Left ventricle myocardium inferior (tissue), 1 donor: ENCODE data around the gene ABTB1. TPM values are rescaled to one million over a fixed set of nuclear protein-coding genes. Genes with fewer than 3 reads are reported as not detected.

Experiments used
- DNase-seq: peaks from one replicate; pipeline ENCODE4 v3.0.0-alpha.2; 2020
- H3K27ac ChIP-seq: fragments of 200-600 bp; replicated peaks from 2 replicates; pipeline ENCODE4 v1.8.0; 2021
- H3K27me3 ChIP-seq: fragments of 200-600 bp; 2 replicates; pipeline ENCODE4 v1.8.0; 2021; ENCODE audit warnings: low read depth
- H3K36me3 ChIP-seq: fragments of 200-600 bp; 2 replicates; pipeline ENCODE4 v1.8.0; 2021
- H3K4me1 ChIP-seq: fragments of 200-600 bp; 2 replicates; pipeline ENCODE4 v1.8.0; 2021
- H3K4me3 ChIP-seq: fragments of 200-600 bp; 2 replicates; pipeline ENCODE4 v1.8.0; 2021; ENCODE audit warnings: mild to moderate bottlenecking, moderate library complexity
- H3K9me3 ChIP-seq: fragments of 200-600 bp; replicated peaks from 2 replicates; pipeline ENCODE4 v1.8.0; 2021
- intact Hi-C: fragments of 100-400 bp; cut with micrococcal nuclease; formaldehyde crosslinking; loops from one replicate; pipeline ENCODE4 v1.11.0; 2022
- total RNA-seq: library from RNA; stranded (reverse); fragmentation: NEBNext Ultra II Directional; extraction: Animal tissue kit (Norgen Biotek cat#: 25700); gene quantifications from one replicate; pipeline ENCODE4 v1.2.1, GENCODE V29; 2021
- TF ChIP-seq, protein P1 (sequence below): fragments of 200-600 bp; IDR thresholded peaks from 2 replicates; pipeline ENCODE4 v1.8.0; 2021; ENCODE audit warnings: antibody characterized with exemption, mild to moderate bottlenecking, borderline replicate concordance
- donor health status: DM: no; HTN: yes; CAD: no; lungs with severe emphysema.

ABTB1 gene
- total RNA-seq, 1 donor from 2014 or later: 29.9 TPM

DNA sequence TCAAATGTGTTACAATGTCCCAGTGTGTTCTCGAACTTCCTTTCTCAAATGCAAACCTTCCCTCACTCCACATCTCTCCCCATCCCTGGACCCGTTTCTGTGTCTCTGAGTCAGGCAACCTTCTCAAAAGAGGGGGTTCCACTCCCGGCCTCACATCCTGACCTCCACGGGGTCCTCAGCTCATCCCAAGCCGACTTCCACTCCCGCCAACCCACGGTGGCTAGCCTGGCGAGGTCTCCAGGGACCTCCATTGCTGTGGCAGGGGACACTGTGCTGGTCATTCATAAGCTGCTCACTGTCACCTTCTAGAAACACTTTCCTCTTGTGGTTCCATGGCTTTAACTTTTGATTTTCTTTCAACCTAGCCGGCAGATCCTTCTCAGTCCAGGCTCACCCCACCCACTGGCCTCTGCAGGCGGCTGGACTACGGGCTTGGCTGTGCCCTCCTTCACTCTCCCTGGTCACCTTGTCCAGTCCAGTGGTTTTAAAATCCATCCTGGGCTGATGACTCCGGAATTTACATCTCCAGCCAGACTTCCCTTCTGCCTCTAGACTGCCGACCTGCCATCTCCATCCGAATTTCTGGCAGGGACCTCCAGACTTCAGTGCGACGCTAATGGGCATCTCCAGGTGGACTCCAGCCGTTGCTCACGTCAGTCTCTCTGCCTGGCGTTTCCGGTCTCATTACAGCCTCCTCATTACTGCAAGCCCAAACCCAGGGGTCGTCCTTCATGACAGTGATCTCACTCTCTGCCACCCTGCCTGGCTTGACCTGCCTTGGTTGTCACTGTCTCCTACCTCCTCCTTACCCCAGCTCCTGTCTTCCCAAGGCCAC lies 20.0 kb downstream of the ABTB1 start:
- Histone ChIP-seq H3K27ac (peak overlapping the region; percentile 96), H3K27me3 (no peaks in the 10 kb centered on the region), H3K36me3 (peaks cover 26% of the 10 kb centered on the region), H3K4me1 (peaks cover 89% of the 10 kb centered on the region), H3K9me3 (no peaks in the 10 kb centered on the region), H3K4me3 (no peak overlapping the region)
- no peak for DNase-seq
- TF ChIP-seq, protein P1, sequence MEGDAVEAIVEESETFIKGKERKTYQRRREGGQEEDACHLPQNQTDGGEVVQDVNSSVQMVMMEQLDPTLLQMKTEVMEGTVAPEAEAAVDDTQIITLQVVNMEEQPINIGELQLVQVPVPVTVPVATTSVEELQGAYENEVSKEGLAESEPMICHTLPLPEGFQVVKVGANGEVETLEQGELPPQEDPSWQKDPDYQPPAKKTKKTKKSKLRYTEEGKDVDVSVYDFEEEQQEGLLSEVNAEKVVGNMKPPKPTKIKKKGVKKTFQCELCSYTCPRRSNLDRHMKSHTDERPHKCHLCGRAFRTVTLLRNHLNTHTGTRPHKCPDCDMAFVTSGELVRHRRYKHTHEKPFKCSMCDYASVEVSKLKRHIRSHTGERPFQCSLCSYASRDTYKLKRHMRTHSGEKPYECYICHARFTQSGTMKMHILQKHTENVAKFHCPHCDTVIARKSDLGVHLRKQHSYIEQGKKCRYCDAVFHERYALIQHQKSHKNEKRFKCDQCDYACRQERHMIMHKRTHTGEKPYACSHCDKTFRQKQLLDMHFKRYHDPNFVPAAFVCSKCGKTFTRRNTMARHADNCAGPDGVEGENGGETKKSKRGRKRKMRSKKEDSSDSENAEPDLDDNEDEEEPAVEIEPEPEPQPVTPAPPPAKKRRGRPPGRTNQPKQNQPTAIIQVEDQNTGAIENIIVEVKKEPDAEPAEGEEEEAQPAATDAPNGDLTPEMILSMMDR: no peak
- intact Hi-C loops: loop anchor here (10.0 kb wide), 1 partner anchor 52 kb away; no protein-coding TSS in a partner anchor

DNA sequence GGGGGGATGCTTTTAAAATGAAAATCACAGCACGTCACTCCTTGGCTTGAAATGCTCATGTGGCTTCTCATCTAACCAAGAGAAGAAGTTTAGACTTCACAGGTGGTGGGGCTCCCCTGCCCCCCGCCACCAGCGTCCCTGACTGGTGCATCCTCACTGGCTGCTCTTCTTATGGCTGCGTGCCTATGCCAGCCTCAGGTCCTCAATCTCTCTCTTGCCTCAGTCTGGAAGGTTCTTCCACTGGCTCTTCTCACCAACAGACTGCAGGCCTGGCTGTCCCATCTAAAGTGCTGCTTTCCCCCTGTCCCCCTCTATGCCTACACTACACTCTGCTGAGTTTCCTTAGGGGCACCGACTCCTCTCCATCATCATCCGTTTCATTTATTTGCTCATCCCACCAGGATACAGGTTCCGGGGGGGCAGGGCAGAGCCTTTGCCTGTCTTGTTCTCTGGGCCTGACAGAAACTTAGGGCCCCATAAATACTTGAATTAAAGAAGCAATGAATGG lies 20.6 kb downstream of the ABTB1 start:
- H3K27ac ChIP-seq: peak overlapping the region; percentile 96
- H3K27me3 ChIP-seq: no peaks in the 10 kb centered on the region
- H3K4me3 ChIP-seq: no peak overlapping the region
- H3K9me3 ChIP-seq: no peaks in the 10 kb centered on the region
- H3K36me3 ChIP-seq: peaks cover 26% of the 10 kb centered on the region
- TF ChIP-seq, protein P1: no peak
- peaks cover 90% of the 10 kb centered on the region for H3K4me1 ChIP-seq
- intact Hi-C loops: loop anchor here (10.0 kb wide), 1 partner anchor 51 kb away; no protein-coding TSS in a partner anchor
- no peak for DNase-seq

DNA sequence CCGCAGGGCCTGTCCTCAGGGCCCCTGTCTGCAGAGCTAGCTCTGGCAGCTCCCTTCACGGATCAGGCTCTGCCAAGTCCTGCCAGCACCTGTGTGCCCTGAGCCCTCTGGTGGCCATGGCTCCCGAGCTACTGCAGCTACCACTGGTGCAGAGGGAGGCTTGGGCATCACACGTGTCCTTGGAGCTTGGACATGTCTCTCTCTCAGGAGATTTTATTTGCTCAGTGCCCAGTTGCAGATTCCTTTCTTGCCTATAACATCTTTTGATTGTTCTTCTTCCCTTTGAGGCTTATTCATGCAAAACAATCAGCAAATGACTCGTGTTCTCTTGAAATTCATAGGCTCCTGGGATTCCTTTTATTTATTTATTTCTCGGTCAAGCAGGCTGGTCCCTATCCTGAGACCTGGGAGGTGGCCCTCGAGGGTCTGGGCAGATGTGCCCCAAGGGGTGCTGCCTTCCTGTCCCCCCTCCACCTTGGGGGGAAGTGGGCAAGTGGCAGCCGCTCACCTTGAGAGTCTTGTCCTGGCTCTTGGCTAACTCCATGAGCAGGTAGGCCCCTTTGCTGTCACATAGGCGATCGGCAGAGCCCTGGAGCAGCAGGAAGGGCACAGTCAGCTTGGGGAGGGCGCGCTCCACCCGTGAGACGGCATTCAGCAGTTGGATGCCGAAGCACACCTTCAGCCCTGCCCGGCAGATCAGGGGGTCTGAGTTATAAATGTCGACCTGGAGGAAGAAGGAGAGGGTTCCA lies 21.9 kb downstream of the ABTB1 start:
- no peaks in the 10 kb centered on the region for H3K27me3 ChIP-seq
- H3K4me1 ChIP-seq: peaks cover 90% of the 10 kb centered on the region
- no peak overlapping the region for H3K4me3 ChIP-seq
- TF ChIP-seq, protein P1: peak; percentile 68
- intact Hi-C loops: loop anchor here (10.0 kb wide), 1 partner anchor 50 kb away; no protein-coding TSS in a partner anchor
- no peaks in the 10 kb centered on the region for H3K9me3 ChIP-seq
- H3K36me3 ChIP-seq: peaks cover 26% of the 10 kb centered on the region
- DNase-seq: peak; percentile 73
- peak overlapping the region; percentile 96 for H3K27ac ChIP-seq

DNA sequence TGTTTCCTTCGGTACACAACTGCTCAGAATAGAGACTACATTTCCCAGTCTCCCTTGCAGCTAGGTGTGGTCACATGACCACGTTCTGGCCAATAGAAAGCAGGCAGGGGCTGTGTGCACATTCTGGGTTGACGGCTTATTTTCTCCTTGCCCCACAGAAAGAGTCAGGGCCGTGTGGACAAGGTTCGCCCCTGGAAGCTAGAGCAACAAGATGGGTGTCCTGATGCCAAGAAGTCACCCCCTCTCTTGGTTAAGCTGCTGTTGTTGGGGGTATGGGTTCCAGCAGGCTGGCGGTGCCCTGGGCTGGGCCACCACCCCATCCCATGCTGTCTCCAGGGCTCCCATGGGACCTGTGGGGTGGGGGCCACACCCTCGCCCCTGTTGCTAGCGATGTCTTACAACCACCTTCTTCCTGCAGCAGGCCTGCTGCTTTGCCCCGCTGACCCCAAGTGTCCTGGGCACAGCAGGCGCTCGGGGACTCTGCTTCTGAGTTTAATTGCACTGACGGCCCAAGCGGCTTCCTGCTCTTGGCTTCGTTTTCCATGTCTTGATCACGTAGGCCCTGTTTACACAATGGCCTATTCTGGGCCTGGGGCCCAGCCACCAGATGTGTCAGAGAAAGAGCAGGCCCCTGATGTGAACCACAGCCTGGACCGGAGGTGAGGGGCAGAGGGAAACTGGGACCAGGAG lies 24.9 kb downstream of the ABTB1 start:
- TF ChIP-seq, protein P1: no peak
- Histone ChIP-seq H3K27me3 (no peaks in the 10 kb centered on the region), H3K27ac (peak overlapping the region; percentile 96), H3K4me1 (peaks cover 95% of the 10 kb centered on the region), H3K36me3 (peaks cover 19% of the 10 kb centered on the region), H3K4me3 (peak overlapping the region; percentile 41), H3K9me3 (no peaks in the 10 kb centered on the region)
- intact Hi-C loops: loop anchor here (10.0 kb wide), 1 partner anchor 47 kb away; no protein-coding TSS in a partner anchor
- peak; percentile 88 for DNase-seq

DNA sequence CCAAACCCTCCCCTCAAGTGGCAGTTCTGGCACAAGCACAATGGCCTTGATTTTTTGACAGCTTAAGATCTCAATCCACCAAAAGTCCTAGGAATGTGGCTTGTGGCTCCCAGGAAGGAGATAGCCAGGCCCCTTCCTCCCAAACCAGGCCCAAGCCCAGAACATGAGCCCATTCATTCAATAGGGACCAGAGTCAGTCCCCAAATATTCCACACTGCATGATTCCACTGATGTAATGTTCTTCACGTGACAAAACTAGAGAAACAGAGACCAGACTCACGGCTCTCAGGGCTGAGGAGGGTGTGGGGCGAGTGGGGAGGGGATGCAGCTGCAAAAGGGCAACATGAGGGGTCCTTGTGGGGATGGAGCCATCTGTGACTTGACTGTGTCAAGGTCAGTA lies 25.5 kb downstream of the ABTB1 start:
- Histone ChIP-seq H3K4me1 (peaks cover 95% of the 10 kb centered on the region), H3K27me3 (no peaks in the 10 kb centered on the region), H3K4me3 (no peak overlapping the region), H3K36me3 (peaks cover 13% of the 10 kb centered on the region), H3K27ac (peak overlapping the region; percentile 96), H3K9me3 (no peaks in the 10 kb centered on the region)
- peak; percentile 17 for DNase-seq
- intact Hi-C loops: loop anchor here (10.0 kb wide), 1 partner anchor 47 kb away; no protein-coding TSS in a partner anchor
- TF ChIP-seq, protein P1: no peak
